ENCODE measurements around the gene TBX1. TPM values are rescaled to one million over a fixed set of nuclear protein-coding genes. Genes with fewer than 3 reads are reported as not detected.

The TBX1 gene
- total and polyA plus RNA-seq, 2 of the 8 experiments (the other 6 are each of a cell fraction or from before 2014, with no cell fraction given), result 0.28 TPM; not detected in 1

DNA sequence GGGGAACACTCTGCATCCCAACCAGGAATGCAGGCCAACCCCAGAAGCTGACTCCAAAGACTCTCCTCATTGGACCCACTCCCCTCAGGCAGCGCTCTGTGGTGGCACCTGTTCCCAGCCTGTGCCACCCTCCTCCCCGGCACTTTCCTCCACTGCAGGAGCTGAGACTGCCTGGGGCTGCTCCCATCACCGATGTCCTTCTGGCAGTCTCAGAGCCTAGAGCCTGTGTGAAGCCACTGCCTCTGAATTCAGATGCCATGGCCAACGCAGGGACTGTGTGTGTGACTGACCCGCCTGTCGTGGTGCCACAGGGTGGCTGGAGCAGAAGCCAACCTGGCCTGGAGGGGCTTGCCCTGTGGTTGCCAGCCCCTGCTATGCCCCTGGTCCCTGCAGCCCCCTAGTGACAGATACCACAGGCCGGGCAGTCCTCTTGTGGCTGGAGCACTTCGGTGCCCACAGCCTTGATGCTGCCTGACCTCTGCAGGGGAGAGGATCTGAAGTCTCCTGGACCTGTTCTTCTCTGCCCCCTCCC lies 43.2 kb downstream of the TBX1 start:
- ChIA-PET POLR2A (ENCODE audit: partially characterized antibody) (no interaction called here), CTCF (ENCODE audit: partially characterized antibody) (interaction anchor here (1.0 to 2.0 kb wide), 2 partner anchors 14 to 16 kb away, joined by 3 to 5 read pairs; no protein-coding TSS in a partner anchor)
- Histone ChIP-seq H3K4me2 (ENCODE audit: insufficient read depth in 1 of 2, low read depth in 2 of 2, low read length in 2 of 2) (no peak overlapping the region), H2BK12ac (ENCODE audit: low read depth, low read length) (no peak overlapping the region), H3K79me1 (ENCODE audit: low read depth, low read length) (no peaks in the 10 kb centered on the region), H3K9ac (replicated peaks in 1 of 4; ENCODE audit: extremely low read depth in 1 of 4, low read depth in 3 of 4, low read length in 3 of 4) (no peak overlapping the region), H3K23ac (ENCODE audit: insufficient read length) (no peak overlapping the region), H2BK120ac (replicated peaks; ENCODE audit: low read depth, low read length) (no peak overlapping the region), H3K14ac (ENCODE audit: insufficient read length) (no peak overlapping the region), H4K20me1 (replicated peaks in 1 of 2; ENCODE audit: control insufficient read depth in 1 of 2, insufficient read depth in 2 of 2, low read length in 2 of 2) (peaks cover 0 to 2% of the 10 kb centered on the region in 2 experiments), H2AFZ (ENCODE audit: low read length) (no peak overlapping the region), H3K27ac (ENCODE audit: low read depth, low read length) (no peak overlapping the region), H4K5ac (ENCODE audit: insufficient read length, low read depth, low read length) (no peak overlapping the region), H2BK15ac (ENCODE audit: low read length) (no peak overlapping the region), H3K79me2 (ENCODE audit: control insufficient read depth in 1 of 2, insufficient read depth in 2 of 2, low read length in 2 of 2) (no peaks in the 10 kb centered on the region), H3K27me3 (replicated peaks in 1 of 4; ENCODE audit: control insufficient read depth in 3 of 4, extremely low read depth in 1 of 4, insufficient read depth in 3 of 4, low read length in 3 of 4) (no peaks in the 10 kb centered on the region), H4K8ac (ENCODE audit: extremely low read depth, insufficient read depth, low read length) (no peak overlapping the region), H3K4me3 (ENCODE audit: extremely low read depth in 1 of 4, insufficient read depth in 2 of 4, low read depth in 3 of 4, low read length in 4 of 4) (no peak overlapping the region), H3K4me1 (replicated peaks in 1 of 4; ENCODE audit: control insufficient read depth in 3 of 4, insufficient read depth in 4 of 4, low read length in 3 of 4) (no peaks in the 10 kb centered on the region), H3K36me3 (ENCODE audit: control insufficient read depth in 2 of 4, insufficient read depth in 4 of 4, low read length in 3 of 4) (no peaks in the 10 kb centered on the region), H3K56ac (replicated peaks; ENCODE audit: insufficient read length, low read depth, low read length) (no peak overlapping the region), H2AK5ac (ENCODE audit: low read depth, low read length) (no peak overlapping the region), H3K18ac (ENCODE audit: extremely low read depth, low read length) (no peak overlapping the region), H3K4ac (replicated peaks; ENCODE audit: insufficient read length, low read depth, low read length) (no peak overlapping the region), H2BK5ac (ENCODE audit: low read depth, low read length) (no peak overlapping the region), H2BK20ac (ENCODE audit: low read length) (no peak overlapping the region), H3K9me3 (ENCODE audit: insufficient read depth in 2 of 2, low read depth in 1 of 2, low read length in 1 of 2) (no peaks in the 10 kb centered on the region), H3K23me2 (ENCODE audit: low read depth, low read length) (no peaks in the 10 kb centered on the region), H4K91ac (replicated peaks; ENCODE audit: insufficient read length, low read length) (no peak overlapping the region)
- WGBS, 2 experiments (ENCODE audit: extremely low coverage in 1 of 2, insufficient coverage in 1 of 2, insufficient read length in 1 of 2, insufficient replicate concordance in 2 of 2, low coverage in 1 of 2, low lambda C conversion rate in 2 of 2, missing lambda C conversion rate in 1 of 2), result 94% methylated on average over 8 of the region's 8 CpGs; no CpG with 5 or more reads in 1 of the 2 experiments
- FAIRE-seq (no peak), DNase-seq (ENCODE audit: low read depth in 1 of 2, low spot score in 2 of 2) (no peak)
- TF ChIP-seq, protein P1, sequence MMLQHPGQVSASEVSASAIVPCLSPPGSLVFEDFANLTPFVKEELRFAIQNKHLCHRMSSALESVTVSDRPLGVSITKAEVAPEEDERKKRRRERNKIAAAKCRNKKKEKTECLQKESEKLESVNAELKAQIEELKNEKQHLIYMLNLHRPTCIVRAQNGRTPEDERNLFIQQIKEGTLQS (IDR thresholded peaks at IDR 0.05; ENCODE audit: insufficient read depth, low read depth, low read length), result no peak
- no peak for TF ChIP-seq CHD2 (IDR thresholded peaks at IDR 0.05; ENCODE audit: low read length)
- TF ChIP-seq JUN (IDR thresholded peaks at IDR 0.05; ENCODE audit: low read depth, low read length), result no peak
- no peak for TF ChIP-seq RNF2 (IDR thresholded peaks at IDR 0.05; ENCODE audit: borderline replicate concordance, low read depth, low read length, missing control alignments, poor library complexity, severe bottlenecking)
- no peak for TF ChIP-seq RXRA (IDR thresholded peaks at IDR 0.05; ENCODE audit: insufficient read depth, low read depth, low read length)
- TF ChIP-seq EGR1 (IDR thresholded peaks at IDR 0.05; ENCODE audit: borderline replicate concordance, low read depth, low read length), result no peak
- TF ChIP-seq, protein P2, sequence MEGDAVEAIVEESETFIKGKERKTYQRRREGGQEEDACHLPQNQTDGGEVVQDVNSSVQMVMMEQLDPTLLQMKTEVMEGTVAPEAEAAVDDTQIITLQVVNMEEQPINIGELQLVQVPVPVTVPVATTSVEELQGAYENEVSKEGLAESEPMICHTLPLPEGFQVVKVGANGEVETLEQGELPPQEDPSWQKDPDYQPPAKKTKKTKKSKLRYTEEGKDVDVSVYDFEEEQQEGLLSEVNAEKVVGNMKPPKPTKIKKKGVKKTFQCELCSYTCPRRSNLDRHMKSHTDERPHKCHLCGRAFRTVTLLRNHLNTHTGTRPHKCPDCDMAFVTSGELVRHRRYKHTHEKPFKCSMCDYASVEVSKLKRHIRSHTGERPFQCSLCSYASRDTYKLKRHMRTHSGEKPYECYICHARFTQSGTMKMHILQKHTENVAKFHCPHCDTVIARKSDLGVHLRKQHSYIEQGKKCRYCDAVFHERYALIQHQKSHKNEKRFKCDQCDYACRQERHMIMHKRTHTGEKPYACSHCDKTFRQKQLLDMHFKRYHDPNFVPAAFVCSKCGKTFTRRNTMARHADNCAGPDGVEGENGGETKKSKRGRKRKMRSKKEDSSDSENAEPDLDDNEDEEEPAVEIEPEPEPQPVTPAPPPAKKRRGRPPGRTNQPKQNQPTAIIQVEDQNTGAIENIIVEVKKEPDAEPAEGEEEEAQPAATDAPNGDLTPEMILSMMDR (IDR thresholded peaks at IDR 0.05; ENCODE audit: control extremely low read depth in 1 of 3, insufficient read depth in 1 of 3, low read depth in 1 of 3, low read length in 3 of 3), result no peak
- no peak for TF ChIP-seq SP1 (IDR thresholded peaks at IDR 0.05; ENCODE audit: low read depth, low read length)
- no peak for TF ChIP-seq ASH2L (IDR thresholded peaks at IDR 0.05; ENCODE audit: low read length)
- TF ChIP-seq POLR2AphosphoS5 (IDR thresholded peaks at IDR 0.05; ENCODE audit: low read depth, low read length), result no peak
- no peak for TF ChIP-seq BRCA1 (IDR thresholded peaks at IDR 0.05; ENCODE audit: low read depth, low read length)
